Suprapubic skin (tissue), 4 donors: ENCODE measurements around the gene FOXK2.

Source experiments
- POLR2A ChIP-seq, 2 donors: fragments of 450-650 bp; IDR thresholded peaks; one replicate each; pipeline ENCODE4 v1.6.1; 2017; ENCODE audit warnings: antibody characterized with exemption in 2 of 2, mild to moderate bottlenecking in 2 of 2, moderate library complexity in 2 of 2
- POLR2AphosphoS5 ChIP-seq, 3 donors: sonication (generic); formaldehyde crosslinking; IDR thresholded peaks; one replicate each; pipeline ENCODE4 v1.6.1; 2017; ENCODE audit warnings: antibody characterized with exemption in 3 of 3
- TF ChIP-seq, protein P1 (sequence below), 2 donors: fragments of 200-600 bp in 1 of 2; fragments of 450-650 bp in 1 of 2; sonication (generic) in 1 of 2; IDR thresholded peaks; one replicate each; pipeline ENCODE4 v1.5.1; 2016 to 2019; ENCODE audit warnings: antibody characterized with exemption in 2 of 2, mild to moderate bottlenecking in 1 of 2, moderate library complexity in 1 of 2

GRCh38 chr17:82491196-82491530 lies 28.4 kb upstream of the FOXK2 start:
- TF ChIP-seq POLR2AphosphoS5 (IDR thresholded peaks at IDR 0.05) (no peak), POLR2A (IDR thresholded peaks at IDR 0.05) (no peak)
- TF ChIP-seq, protein P1, sequence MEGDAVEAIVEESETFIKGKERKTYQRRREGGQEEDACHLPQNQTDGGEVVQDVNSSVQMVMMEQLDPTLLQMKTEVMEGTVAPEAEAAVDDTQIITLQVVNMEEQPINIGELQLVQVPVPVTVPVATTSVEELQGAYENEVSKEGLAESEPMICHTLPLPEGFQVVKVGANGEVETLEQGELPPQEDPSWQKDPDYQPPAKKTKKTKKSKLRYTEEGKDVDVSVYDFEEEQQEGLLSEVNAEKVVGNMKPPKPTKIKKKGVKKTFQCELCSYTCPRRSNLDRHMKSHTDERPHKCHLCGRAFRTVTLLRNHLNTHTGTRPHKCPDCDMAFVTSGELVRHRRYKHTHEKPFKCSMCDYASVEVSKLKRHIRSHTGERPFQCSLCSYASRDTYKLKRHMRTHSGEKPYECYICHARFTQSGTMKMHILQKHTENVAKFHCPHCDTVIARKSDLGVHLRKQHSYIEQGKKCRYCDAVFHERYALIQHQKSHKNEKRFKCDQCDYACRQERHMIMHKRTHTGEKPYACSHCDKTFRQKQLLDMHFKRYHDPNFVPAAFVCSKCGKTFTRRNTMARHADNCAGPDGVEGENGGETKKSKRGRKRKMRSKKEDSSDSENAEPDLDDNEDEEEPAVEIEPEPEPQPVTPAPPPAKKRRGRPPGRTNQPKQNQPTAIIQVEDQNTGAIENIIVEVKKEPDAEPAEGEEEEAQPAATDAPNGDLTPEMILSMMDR (IDR thresholded peaks at IDR 0.05): no peak
